HG03457 (cell line): ENCODE data around the gene LIMCH1.

ENCODE experiments used
- ATAC-seq: cut with Tn5 transposase; IDR thresholded peaks from one replicate; pipeline ENCODE4 v1.9.1; 2021; ENCODE audit warnings: moderate number of reproducible peaks; ENCODE audit not compliant: unreplicated experiment

LIMCH1 gene

DNA sequence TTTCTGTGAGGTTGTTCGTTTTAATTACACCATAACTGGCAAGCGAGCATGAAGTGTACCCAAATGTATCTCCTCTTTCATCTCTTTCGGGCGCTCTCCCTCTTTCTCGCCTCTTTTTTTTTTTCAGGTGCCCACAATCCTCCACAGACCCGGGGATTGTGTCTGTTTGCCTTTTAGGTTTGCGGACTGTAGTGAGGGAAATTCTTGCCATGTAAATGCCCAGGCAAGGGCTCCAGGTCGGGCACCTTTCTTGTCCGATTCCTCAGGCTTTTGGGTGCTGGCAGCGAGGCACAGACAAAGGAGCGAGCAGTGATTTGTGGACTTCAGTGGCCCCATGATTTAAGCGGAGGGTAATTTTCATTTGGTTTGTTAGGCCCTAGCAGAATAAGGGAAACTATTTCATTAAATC, 211.7 kb downstream of the LIMCH1 start:
- ATAC-seq = no peak
